ENCODE data around the gene GPR176. TPM values are rescaled to one million over a fixed set of nuclear protein-coding genes. Genes with fewer than 3 reads are reported as not detected.
"Not testable (repeated sequence)": the region's sequence is repeated elsewhere in the genome, so short reads cannot be mapped to it uniquely, and the experiment has no call there.

The GPR176 gene
- total RNA-seq, 1 experiment from 2014 or later, result 32.4 TPM

GRCh38 chr15:39935241-39935640, 15.2 kb upstream of the GPR176 start:
- DNase-seq (ENCODE audit: low read depth), result no peak

GRCh38 chr15:39934397-39935071, 14.5 kb upstream of the GPR176 start:
- peak; percentile 21 for DNase-seq (ENCODE audit: low read depth)

DNA sequence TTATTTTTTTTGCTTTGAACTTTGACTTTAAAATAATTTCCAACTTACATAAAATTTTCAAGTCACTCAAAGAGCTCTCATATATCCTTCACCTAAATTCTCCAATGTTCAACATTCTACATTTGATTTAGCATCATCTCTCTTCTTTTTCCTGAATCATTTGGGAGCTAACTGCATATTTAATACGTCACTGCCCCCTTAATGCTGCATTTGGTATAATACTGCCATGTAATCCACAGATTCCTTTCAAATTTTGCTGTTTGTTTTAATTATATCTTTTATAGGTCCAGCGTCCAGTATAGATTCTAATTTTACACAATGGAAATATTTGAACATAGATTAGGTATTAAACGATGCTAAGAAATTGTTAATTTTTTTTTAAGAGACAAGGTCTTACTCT, 11.5 kb upstream of the GPR176 start:
- DNase-seq (ENCODE audit: low read depth), result no peak

- DNase-seq (ENCODE audit: low read depth), result no peak
Observed at GRCh38 chr15:39926526-39926925, 6.5 kb upstream of the GPR176 start.

DNA sequence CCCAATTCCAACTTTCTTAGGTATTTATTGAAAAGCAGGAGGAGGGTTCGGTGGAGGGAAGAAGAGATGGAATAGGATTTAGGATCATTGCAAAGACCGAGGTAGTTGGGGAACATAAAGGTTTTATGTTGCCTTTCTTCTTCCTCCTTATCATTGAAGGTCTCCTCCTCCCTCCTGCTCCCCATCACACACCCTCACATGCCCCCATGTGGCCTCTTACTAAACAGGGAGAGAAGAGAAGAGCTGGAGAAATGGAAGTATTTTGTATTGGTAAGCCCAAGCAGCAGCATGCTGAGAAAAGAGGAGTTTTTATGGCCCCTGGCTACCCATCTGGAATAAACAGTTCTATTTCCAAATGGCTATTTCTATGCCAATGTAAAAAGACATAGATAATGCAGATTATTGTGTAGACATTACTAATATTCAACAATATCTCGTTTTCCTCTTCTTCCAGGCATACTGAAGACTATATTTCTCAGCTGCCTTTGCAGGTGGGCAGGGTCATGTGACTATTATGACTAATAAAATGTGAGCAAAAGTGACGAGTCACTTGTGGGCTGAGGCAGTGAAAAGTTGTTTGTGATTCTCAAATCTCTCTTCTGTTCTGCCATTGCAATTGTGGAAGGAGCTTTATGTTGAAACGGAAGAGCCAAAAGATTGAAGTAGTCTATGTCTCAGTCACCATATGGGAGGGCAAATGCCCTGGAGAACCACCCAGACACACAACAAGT, 5.2 kb upstream of the GPR176 start:
- DNase-seq (ENCODE audit: low read depth), result peak; percentile 51

GRCh38 chr15:39924437-39924836, 4.4 kb upstream of the GPR176 start:
- DNase-seq (ENCODE audit: low read depth), result no peak

GRCh38 chr15:39922462-39923092, 2.5 kb upstream of the GPR176 start:
- no peak for DNase-seq (ENCODE audit: low read depth)

DNA sequence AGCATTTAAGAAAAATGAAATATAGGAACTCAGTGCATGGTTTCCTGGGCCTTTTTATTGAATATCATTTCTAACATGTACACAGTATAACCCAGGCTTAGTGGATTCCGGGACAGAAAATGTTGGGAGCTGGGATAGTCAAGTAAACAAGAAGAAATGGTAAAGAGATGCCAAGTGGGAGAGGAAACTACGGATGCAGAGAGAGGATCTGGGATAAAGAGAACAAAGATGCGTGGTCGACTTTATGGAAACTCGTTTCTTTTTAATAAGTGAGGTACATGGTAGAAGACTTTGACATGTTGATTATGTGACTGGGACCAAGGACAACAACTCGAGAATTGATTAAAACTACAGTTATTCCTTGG, 1.2 kb upstream of the GPR176 start:
- DNase-seq (ENCODE audit: low read depth), result no peak

- peak; percentile 91 for DNase-seq (ENCODE audit: low read depth)
Observed at GRCh38 chr15:39920510-39921273, 626 bp upstream of the GPR176 start.

- DNase-seq (ENCODE audit: low read depth), result no peak
Observed at GRCh38 chr15:39919411-39919747, 687 bp downstream of the GPR176 start.

DNA sequence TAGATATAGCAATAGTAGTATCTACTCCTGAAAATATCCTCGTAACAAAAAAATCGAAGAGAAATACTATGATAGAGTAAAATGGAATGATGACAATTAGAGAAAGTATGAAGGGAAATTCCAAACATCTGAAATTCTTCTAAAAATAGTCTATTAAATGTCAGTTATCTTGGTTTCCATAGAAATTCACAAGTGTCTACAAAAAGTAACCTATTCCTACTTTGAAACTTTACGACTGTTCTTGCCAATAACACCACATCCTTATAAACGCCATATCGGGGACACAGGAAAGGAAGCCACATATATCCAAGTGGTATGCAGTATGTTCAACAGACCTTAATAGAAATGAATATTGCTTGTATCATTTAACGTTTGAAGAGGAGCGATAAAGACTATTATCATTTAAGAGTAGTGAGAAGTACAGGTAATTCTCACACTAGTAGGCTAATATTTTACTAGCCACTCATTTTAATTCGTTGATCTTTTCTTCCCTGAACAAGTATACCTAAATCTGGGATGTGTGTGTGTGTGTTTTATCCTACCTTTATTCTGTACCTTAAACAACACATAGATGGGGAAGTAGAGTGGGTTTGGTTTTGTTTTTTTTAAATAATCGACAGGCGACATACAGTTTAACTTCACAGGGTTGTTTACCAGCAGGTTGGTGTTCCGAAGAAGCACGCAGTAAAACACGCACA, 1.2 kb downstream of the GPR176 start:
- peak; percentile 58 for DNase-seq (ENCODE audit: low read depth)

DNA sequence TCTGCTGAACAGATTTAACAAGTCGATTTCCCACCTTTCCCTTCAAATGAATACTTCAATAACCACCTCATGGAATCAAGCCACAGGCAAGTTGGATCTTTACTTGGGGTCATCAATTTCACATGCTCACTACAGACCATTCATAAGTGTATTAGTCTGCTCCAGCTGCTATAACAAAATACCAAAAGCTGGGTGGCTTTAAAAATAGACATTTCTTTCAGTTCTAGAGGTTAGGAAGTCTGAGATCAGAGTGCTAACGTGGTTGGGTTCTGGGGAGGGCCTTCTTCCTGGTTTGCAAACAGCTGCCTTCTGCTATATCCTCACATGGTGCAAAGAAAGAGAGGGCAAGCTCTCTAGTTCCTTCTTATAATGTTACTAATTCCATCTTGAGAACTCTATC, 5.1 kb downstream of the GPR176 start:
- DNase-seq (ENCODE audit: low read depth), result no peak

GRCh38 chr15:39909007-39909406, 11.1 kb downstream of the GPR176 start:
- no peak for DNase-seq (ENCODE audit: low read depth)

DNA sequence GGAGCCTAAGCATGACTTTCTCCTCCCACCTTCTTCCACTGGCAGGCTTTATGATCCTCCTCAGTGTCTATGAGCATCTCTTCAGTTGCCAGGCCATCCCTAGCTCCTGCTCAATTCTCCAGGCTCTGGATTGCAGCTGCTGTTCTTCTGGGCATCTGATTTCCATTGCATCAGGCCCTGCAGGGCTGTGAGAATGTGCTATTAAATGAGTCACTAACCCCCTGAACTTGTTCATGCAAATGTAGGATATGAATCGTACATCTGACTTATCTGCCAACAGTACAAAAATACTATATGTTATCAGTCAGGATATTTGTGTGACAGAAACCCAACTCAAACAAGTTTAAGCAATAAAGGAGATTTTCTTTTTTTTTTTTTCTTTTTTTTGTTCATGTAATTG, 11.9 kb downstream of the GPR176 start:
- DNase-seq (ENCODE audit: low read depth), result peak; percentile 68

GRCh38 chr15:39907216-39907615, 12.8 kb downstream of the GPR176 start:
- no peak for DNase-seq (ENCODE audit: low read depth)

- DNase-seq (ENCODE audit: low read depth), result no peak
Observed at GRCh38 chr15:39904115-39904514, 16.0 kb downstream of the GPR176 start.

DNA sequence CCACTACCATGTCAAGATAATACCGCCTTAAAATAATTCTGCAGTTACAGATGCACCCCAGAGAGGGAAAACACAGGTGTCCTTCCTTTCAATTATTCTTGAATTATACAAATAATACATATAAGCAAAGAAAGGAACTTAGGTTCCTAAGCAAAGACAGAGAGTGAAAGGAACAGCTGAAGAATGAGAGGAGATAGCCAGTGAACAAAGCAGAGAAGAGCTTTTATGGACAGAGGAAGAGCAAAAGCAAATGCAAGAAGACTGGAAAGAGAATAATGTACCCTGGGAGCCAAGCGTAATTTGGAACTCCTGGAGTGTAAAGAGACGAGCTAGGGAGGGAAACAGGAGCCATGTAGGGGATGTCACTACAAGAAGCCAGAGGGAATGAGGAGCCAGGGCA, 21.7 kb downstream of the GPR176 start:
- DNase-seq (ENCODE audit: low read depth), result no peak

- no peak for DNase-seq (ENCODE audit: low read depth)
Observed at GRCh38 chr15:39896846-39897245, 23.2 kb downstream of the GPR176 start.

- no peak for DNase-seq (ENCODE audit: low read depth)
Observed at GRCh38 chr15:39896101-39896500, 24.0 kb downstream of the GPR176 start.

GRCh38 chr15:39893051-39893450, 27.0 kb downstream of the GPR176 start:
- not testable (repeated sequence) for DNase-seq (ENCODE audit: low read depth)

DNA sequence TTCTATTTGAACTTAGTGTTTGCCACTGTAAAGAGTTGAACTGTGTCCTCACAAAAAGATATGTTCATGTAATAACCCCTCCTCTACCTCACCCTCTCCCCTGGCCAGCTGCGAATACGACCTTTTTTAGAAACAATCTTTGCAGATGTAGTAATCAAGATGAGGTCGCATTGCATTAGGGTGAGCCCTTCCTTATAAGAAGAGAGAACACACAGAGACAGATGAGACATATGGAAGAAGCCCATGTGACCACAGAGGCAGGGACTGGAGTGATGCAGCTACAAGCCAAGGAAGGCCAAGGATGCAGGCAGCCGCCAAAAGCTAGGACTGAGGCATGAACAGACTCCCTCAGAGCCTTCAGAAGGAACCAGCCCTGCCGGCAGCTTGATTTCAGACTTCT, 27.6 kb downstream of the GPR176 start:
- no peak for DNase-seq (ENCODE audit: low read depth)

DNA sequence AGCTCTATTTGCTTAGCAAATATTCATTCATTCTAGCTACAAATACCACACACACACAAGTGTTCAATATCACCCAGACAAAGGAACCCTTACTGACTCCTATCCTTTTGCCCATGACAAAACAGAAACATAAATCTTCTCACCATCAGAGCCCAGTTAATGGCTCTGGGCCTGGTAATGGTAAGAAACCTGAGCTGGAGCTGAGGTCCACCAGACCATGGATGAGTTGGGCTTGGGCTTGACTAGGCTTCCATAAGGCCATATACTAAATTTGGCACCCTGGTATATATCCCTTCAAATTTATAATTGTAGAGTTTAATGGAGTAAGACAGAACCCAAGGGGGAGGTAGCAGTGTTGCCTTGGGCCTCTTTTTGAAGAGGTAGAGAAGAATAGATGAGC, 29.4 kb downstream of the GPR176 start:
- no peak for DNase-seq (ENCODE audit: low read depth)
